ENCODE results near the gene SNCA.

SNCA gene

DNA sequence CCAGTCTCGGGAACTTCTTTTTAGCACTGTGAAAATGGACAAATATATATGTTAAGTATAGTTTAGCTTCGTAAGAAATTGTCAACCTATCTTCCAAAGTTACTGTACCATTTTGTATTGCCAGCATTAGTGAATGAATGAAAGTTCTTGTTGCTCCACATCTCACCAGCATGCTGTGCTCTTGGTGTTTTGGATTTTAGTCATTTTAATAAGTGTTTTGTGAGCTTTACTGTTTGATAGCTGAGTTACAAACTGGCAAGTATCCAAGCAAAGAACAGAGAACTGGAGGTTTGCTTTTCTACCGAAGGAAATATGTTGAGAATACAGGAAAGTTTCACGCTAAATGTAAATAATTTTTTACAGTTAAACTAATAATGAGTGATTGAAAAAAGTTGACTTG, 33.0 kb downstream of the SNCA start:
- no peak overlapping the region for H3K9ac ChIP-seq (ENCODE audit: low read length)
- no peaks in the 10 kb centered on the region for H3K4me1 ChIP-seq (ENCODE audit: control insufficient read depth, insufficient read depth, low read length)
- H3K27me3 ChIP-seq (ENCODE audit: control insufficient read depth, insufficient read depth, low read length), result no peaks in the 10 kb centered on the region
- H3K36me3 ChIP-seq (ENCODE audit: control insufficient read depth, insufficient read depth, low read length), result no peaks in the 10 kb centered on the region
- no peak overlapping the region for H3K27ac ChIP-seq (ENCODE audit: low read depth, low read length)
- H3K4me3 ChIP-seq (ENCODE audit: low read length), result no peak overlapping the region

DNA sequence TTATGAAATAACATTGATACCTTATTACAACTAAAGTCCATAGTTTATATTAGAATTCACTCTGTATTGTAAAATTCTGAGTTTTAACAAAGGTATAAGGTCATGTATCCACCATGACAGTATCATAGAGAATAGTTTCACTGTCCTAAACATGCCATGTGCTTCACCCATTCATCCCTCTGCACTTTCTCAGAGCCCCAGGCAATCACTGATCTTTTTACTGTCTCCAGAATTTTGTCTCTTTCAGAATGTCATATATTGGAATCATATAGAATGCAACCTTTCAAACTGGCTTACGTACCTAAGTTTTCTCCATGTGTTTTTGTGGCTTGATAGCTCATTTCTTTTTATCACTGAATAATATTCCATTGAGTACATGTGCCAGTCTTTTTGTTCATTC, 33.9 kb downstream of the SNCA start:
- Histone ChIP-seq H3K27me3 (ENCODE audit: control insufficient read depth, insufficient read depth, low read length) (no peaks in the 10 kb centered on the region), H3K9ac (ENCODE audit: low read length) (no peak overlapping the region), H3K4me3 (ENCODE audit: low read length) (no peak overlapping the region), H3K36me3 (ENCODE audit: control insufficient read depth, insufficient read depth, low read length) (no peaks in the 10 kb centered on the region), H3K27ac (ENCODE audit: low read depth, low read length) (no peak overlapping the region), H3K4me1 (ENCODE audit: control insufficient read depth, insufficient read depth, low read length) (no peaks in the 10 kb centered on the region)

DNA sequence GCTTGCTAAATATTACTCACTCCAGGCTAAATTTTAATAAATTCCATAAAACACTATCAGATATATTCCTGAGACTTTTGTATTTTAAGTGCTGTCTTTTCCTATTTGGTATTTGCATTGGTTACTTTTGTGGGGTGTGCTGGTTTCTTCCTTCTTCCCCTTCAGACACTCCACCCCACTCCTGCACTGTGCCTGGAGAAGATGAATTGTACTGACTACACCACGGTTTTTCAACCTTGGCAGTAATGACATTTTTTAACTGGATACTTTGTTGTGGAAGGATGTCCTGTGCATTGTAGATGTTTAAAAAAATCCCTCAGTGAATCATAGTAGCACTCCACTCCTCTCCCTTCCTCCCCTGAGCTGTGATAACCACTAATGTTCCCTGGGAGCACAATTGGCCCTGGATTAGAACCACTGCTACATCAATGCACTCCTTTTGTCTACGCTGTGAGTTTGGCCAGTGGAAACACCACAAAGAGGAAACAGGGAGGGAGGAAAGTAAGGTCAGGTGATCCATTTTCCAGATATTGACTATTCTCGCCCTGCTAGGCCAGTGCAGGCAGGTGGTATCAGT, 36.3 kb downstream of the SNCA start:
- H3K27me3 ChIP-seq (ENCODE audit: control insufficient read depth, insufficient read depth, low read length), result no peaks in the 10 kb centered on the region
- no peak overlapping the region for H3K9ac ChIP-seq (ENCODE audit: low read length)
- no peak overlapping the region for H3K4me3 ChIP-seq (ENCODE audit: low read length)
- no peaks in the 10 kb centered on the region for H3K36me3 ChIP-seq (ENCODE audit: control insufficient read depth, insufficient read depth, low read length)
- no peak overlapping the region for H3K27ac ChIP-seq (ENCODE audit: low read depth, low read length)
- H3K4me1 ChIP-seq (ENCODE audit: control insufficient read depth, insufficient read depth, low read length), result no peaks in the 10 kb centered on the region

DNA sequence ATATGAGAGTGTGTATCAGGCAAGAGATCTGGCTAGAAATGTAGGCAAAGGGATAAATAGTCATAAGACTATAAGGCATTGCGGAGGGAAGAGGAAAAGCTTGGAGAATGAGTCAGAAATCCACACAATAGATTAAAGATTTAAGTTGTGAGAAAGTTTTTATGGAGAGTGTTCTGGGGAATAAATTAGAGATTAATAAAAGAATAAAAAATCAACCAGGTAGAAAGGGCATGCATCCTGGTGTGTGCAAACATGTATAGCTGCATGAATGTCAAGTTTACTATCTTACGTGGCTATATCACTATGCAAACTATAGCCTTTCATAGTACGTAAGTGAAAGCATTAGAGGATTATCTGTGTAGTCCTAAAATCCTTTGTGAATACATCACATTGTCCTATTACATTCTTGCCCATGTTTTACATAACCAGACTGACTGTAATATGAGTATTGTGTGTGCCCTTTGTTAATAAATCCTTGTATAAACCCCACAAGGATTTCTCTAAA, 36.9 kb downstream of the SNCA start:
- Histone ChIP-seq H3K27ac (ENCODE audit: low read depth, low read length) (no peak overlapping the region), H3K9ac (ENCODE audit: low read length) (no peak overlapping the region), H3K36me3 (ENCODE audit: control insufficient read depth, insufficient read depth, low read length) (no peaks in the 10 kb centered on the region), H3K4me3 (ENCODE audit: low read length) (no peak overlapping the region), H3K4me1 (ENCODE audit: control insufficient read depth, insufficient read depth, low read length) (no peaks in the 10 kb centered on the region), H3K27me3 (ENCODE audit: control insufficient read depth, insufficient read depth, low read length) (no peaks in the 10 kb centered on the region)

DNA sequence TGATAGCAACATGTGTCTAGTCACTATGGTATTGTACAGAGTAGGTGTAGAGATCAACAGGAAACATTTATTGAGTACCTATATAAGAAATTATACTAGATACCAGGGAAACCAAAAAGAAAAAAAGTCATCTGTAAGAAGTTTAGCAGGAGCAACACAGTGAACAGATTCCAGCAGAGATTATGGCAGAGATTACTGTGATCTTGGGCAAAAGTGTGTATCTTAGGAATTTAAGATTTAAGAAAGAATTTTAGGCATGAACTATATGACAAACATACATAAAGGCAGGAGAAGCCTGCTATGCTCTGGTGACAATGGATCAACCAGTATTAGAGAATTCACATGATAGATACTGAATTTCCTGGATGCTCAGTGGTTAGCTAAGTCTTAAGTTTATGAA, 37.9 kb downstream of the SNCA start:
- Histone ChIP-seq H3K27me3 (ENCODE audit: control insufficient read depth, insufficient read depth, low read length) (no peaks in the 10 kb centered on the region), H3K27ac (ENCODE audit: low read depth, low read length) (no peak overlapping the region), H3K36me3 (ENCODE audit: control insufficient read depth, insufficient read depth, low read length) (no peaks in the 10 kb centered on the region), H3K4me3 (ENCODE audit: low read length) (no peak overlapping the region), H3K4me1 (ENCODE audit: control insufficient read depth, insufficient read depth, low read length) (no peaks in the 10 kb centered on the region), H3K9ac (ENCODE audit: low read length) (no peak overlapping the region)

DNA sequence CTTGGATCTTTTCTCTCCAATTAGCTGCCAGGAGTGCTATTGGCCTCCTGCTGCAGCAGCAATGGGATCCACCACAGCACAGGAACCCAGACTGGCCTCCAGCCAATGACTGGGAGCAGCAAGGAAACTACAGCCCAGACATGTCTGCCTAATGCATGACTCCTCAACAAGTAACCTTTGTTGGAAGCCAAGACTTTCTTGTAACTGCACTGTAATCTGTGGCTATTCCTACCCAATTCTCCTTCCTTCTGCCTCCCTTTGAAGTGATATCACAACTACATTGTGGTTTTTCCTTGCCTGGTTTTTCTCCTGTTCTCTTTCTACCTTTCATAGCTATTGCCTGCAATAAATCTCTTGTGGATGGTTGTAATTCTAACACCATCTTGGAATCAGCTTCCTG, 39.8 kb downstream of the SNCA start:
- H3K4me1 ChIP-seq (ENCODE audit: control insufficient read depth, insufficient read depth, low read length), result no peaks in the 10 kb centered on the region
- no peaks in the 10 kb centered on the region for H3K27me3 ChIP-seq (ENCODE audit: control insufficient read depth, insufficient read depth, low read length)
- no peak overlapping the region for H3K27ac ChIP-seq (ENCODE audit: low read depth, low read length)
- H3K9ac ChIP-seq (ENCODE audit: low read length), result no peak overlapping the region
- H3K4me3 ChIP-seq (ENCODE audit: low read length), result no peak overlapping the region
- no peaks in the 10 kb centered on the region for H3K36me3 ChIP-seq (ENCODE audit: control insufficient read depth, insufficient read depth, low read length)

DNA sequence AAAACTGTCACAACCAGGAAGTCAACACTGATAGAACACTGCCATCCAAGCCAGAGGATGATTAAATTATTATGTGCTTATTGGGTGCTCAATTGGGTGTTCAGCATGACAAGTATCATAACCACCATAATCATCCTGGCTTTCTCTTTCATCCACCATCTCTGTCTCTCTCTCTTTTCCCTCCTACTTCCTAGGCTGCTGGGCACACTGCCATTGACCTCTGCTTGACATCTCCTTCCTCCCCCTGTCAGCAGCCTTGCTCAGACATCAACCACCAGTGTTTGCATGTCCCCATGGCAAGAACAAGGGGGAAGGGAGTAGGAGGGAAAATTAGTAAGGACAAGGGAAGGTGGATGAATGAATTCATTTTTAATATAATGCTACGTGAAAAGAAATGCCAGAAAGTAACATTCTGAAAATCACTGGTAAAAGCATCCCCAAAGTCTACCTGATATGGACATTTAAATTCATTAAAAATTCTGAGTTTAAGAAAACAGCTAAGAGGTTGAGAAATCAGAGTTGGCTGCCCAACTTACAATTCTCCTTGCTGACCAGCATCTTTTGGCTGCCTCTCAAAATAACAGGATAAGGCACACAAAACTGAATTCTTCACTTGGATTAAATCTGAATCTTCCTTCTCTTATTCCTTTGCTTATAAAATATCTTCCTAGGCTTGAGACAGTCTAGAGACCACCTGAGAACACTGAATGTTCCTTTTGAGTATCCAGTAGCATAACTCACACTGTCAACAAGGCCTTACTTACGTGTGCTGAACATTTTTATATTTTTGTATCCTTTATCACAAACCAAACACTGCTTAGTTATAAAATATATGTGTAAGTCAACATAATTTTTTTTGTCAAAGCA, 48.5 kb downstream of the SNCA start:
- Histone ChIP-seq H3K36me3 (ENCODE audit: control insufficient read depth, insufficient read depth, low read length) (no peaks in the 10 kb centered on the region), H3K27ac (ENCODE audit: low read depth, low read length) (no peak overlapping the region), H3K9ac (ENCODE audit: low read length) (no peak overlapping the region), H3K4me3 (ENCODE audit: low read length) (no peak overlapping the region), H3K27me3 (ENCODE audit: control insufficient read depth, insufficient read depth, low read length) (no peaks in the 10 kb centered on the region), H3K4me1 (ENCODE audit: control insufficient read depth, insufficient read depth, low read length) (no peaks in the 10 kb centered on the region)

DNA sequence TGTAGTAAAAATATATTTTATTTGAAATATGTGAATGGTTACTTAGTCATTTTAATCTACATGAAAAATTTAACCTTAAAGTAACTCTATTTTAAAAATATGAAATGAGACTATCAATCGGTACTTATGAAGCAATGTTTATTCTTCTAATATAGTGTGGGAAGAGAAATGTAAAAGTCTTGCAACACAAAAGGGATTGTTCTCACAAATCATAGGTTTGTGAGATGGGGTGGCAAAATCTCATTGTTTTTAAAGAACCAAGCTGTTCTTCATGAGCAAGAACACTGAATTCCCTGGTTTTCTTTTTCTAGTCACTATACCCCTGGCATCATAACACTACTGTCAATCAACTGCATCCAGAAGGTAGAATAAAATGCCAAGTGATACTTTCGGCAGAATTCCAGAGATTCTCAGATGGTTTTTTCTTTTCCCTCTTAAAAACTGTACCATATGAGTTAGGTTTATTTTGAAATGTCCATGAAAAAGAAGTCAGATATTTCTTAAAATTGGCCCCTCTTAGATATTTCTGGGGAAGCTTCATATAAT, 52.2 kb downstream of the SNCA start:
- Histone ChIP-seq H3K36me3 (ENCODE audit: control insufficient read depth, insufficient read depth, low read length) (no peaks in the 10 kb centered on the region), H3K9ac (ENCODE audit: low read length) (no peak overlapping the region), H3K4me1 (ENCODE audit: control insufficient read depth, insufficient read depth, low read length) (no peaks in the 10 kb centered on the region), H3K27me3 (ENCODE audit: control insufficient read depth, insufficient read depth, low read length) (no peaks in the 10 kb centered on the region), H3K27ac (ENCODE audit: low read depth, low read length) (no peak overlapping the region), H3K4me3 (ENCODE audit: low read length) (no peak overlapping the region)

DNA sequence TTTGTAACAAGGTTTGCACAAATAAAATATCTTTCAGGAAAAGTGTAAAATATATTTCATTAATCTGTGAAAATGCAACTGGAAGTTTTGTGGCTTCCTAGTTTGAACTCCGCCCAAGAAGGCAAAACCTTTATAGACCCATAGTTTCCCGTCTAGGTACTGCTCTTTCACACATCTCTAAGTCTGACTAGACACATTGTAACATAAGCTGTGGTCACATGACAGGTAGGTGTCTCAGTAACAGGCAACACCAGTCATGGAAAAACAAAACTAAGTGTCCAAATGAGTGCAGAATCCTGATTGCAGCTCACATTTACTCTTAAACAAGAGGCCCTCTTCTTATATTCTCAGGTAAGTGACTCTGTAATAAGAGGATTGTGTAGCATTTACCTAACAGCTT, 55.6 kb downstream of the SNCA start:
- Histone ChIP-seq H3K4me1 (ENCODE audit: control insufficient read depth, insufficient read depth, low read length) (no peaks in the 10 kb centered on the region), H3K4me3 (ENCODE audit: low read length) (no peak overlapping the region), H3K27me3 (ENCODE audit: control insufficient read depth, insufficient read depth, low read length) (no peaks in the 10 kb centered on the region), H3K36me3 (ENCODE audit: control insufficient read depth, insufficient read depth, low read length) (no peaks in the 10 kb centered on the region), H3K9ac (ENCODE audit: low read length) (no peak overlapping the region), H3K27ac (ENCODE audit: low read depth, low read length) (no peak overlapping the region)

DNA sequence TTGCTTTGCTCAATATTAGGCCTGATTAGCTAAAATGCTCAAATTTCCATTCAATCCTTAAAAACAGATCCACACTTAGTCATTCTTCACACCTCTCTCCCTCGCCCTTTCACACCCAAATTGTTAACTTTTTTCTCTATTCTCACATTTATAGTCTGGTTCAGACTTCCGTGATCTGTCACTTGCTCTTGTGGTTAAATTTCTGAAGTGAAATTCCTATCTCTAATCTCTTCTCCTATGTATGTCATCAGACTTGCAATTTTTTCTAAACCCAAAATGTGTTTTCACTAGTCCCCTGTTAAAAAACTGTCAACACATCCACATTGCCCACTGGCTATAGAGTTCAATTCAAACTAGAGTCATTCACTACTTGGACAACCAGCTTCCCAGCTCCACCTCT, 63.2 kb downstream of the SNCA start:
- Histone ChIP-seq H3K36me3 (ENCODE audit: control insufficient read depth, insufficient read depth, low read length) (no peaks in the 10 kb centered on the region), H3K4me3 (ENCODE audit: low read length) (no peak overlapping the region), H3K4me1 (ENCODE audit: control insufficient read depth, insufficient read depth, low read length) (no peaks in the 10 kb centered on the region), H3K9ac (ENCODE audit: low read length) (no peak overlapping the region), H3K27ac (ENCODE audit: low read depth, low read length) (no peak overlapping the region), H3K27me3 (ENCODE audit: control insufficient read depth, insufficient read depth, low read length) (no peaks in the 10 kb centered on the region)

DNA sequence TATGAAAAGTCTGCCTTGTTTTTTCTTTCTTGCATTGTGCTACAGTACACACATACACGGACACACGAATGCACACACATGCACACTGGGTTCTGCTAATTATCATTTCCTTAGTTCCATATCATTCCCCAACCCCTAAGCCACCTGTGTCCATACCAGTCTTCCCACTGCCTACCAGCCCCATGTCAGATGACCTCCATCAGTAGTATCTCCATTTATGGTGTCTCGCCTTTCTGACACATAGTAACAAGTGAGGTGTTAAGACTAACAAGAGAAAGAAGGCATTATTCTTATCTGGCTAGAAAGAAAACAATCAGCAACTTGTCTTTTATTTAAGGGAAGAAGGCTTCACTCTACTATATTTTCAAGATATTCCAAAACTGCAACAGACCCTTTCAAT, 67.1 kb downstream of the SNCA start:
- Histone ChIP-seq H3K36me3 (ENCODE audit: control insufficient read depth, insufficient read depth, low read length) (no peaks in the 10 kb centered on the region), H3K27ac (ENCODE audit: low read depth, low read length) (no peak overlapping the region), H3K4me3 (ENCODE audit: low read length) (no peak overlapping the region), H3K9ac (ENCODE audit: low read length) (no peak overlapping the region), H3K27me3 (ENCODE audit: control insufficient read depth, insufficient read depth, low read length) (no peaks in the 10 kb centered on the region), H3K4me1 (ENCODE audit: control insufficient read depth, insufficient read depth, low read length) (no peaks in the 10 kb centered on the region)

DNA sequence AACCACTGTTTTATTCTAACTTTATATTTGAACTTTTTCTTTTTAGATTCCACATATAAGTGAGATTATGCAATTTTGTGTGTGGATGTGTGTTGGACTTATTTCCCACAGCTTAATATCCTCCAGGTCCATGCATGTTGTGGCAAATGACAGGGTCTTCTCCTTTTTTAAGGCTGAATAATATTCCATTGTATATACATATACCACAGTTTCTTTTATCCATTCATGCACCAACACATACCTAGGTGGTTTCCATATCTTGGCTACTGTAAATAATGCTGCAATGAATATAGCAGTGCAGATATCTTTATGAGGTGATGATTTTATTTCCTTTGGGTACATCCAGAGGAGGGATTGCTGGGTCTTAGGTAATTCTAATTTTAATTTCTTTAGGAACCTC, 69.0 kb downstream of the SNCA start:
- H3K4me3 ChIP-seq (ENCODE audit: low read length), result no peak overlapping the region
- no peaks in the 10 kb centered on the region for H3K36me3 ChIP-seq (ENCODE audit: control insufficient read depth, insufficient read depth, low read length)
- H3K27me3 ChIP-seq (ENCODE audit: control insufficient read depth, insufficient read depth, low read length), result no peaks in the 10 kb centered on the region
- no peak overlapping the region for H3K9ac ChIP-seq (ENCODE audit: low read length)
- no peaks in the 10 kb centered on the region for H3K4me1 ChIP-seq (ENCODE audit: control insufficient read depth, insufficient read depth, low read length)
- no peak overlapping the region for H3K27ac ChIP-seq (ENCODE audit: low read depth, low read length)

DNA sequence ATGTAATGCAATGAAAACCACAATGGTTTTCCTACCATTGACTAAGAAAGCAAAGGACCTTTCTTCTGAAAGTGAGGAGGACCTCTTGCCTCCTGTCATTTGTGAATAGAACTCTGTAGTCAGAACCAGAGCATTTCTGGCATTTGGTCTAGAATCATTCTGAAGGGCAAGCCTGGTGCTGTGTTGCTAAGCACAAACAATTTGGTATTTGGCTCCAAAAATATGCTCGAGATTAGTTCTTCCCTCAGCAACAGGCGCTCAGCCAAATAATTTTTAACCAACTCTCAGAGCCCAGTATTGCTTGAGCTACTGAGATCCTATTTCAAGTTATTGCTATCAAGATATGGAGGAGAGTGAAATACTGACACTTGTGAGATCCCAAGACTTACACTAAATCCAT, 71.0 kb downstream of the SNCA start:
- H3K4me3 ChIP-seq (ENCODE audit: low read length), result no peak overlapping the region
- no peaks in the 10 kb centered on the region for H3K4me1 ChIP-seq (ENCODE audit: control insufficient read depth, insufficient read depth, low read length)
- no peak overlapping the region for H3K27ac ChIP-seq (ENCODE audit: low read depth, low read length)
- H3K27me3 ChIP-seq (ENCODE audit: control insufficient read depth, insufficient read depth, low read length), result no peaks in the 10 kb centered on the region
- no peaks in the 10 kb centered on the region for H3K36me3 ChIP-seq (ENCODE audit: control insufficient read depth, insufficient read depth, low read length)
- H3K9ac ChIP-seq (ENCODE audit: low read length), result no peak overlapping the region

Measured in rectal smooth muscle tissue (tissue), 1 donor.